Measurements from ENCODE around the gene CCDC13.

DNA sequence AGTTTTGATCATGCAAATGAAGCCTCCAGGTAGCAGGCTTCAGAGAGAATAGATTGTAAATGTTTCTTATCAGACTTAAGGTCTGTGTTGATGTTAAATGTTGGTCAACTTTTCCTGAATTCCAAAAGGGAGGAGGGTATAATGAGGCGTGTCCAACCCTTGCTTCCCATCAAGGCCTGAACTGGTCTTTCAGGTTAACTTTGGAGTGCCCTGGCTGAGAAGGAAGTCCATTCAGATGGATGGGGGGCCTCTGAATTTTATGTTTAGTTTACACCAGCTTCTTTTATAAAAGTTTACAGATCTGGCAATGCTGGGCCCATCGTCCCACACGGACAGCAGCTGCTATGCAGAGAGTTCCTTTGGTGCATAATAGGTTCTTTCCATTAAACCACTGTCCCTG is 8.9 kb downstream of the CCDC13 start:
- TF ChIP-seq, protein P1, sequence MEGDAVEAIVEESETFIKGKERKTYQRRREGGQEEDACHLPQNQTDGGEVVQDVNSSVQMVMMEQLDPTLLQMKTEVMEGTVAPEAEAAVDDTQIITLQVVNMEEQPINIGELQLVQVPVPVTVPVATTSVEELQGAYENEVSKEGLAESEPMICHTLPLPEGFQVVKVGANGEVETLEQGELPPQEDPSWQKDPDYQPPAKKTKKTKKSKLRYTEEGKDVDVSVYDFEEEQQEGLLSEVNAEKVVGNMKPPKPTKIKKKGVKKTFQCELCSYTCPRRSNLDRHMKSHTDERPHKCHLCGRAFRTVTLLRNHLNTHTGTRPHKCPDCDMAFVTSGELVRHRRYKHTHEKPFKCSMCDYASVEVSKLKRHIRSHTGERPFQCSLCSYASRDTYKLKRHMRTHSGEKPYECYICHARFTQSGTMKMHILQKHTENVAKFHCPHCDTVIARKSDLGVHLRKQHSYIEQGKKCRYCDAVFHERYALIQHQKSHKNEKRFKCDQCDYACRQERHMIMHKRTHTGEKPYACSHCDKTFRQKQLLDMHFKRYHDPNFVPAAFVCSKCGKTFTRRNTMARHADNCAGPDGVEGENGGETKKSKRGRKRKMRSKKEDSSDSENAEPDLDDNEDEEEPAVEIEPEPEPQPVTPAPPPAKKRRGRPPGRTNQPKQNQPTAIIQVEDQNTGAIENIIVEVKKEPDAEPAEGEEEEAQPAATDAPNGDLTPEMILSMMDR (conservative IDR thresholded peaks at IDR 0.05 in 1 of 2, IDR thresholded peaks at IDR 0.05 in 1 of 2; ENCODE audit: low read depth in 1 of 2, low read length in 2 of 2) = no peak
- TF ChIP-seq EZH2 (IDR thresholded peaks at IDR 0.05; ENCODE audit: low read length, missing control alignments) = no peak
